Activated CD4-positive, alpha-beta memory T cell treated with anti-CD3 and anti-CD28 coated beads, Interleukin-2, amount 10 ng/mL, durations not matched to agents 7 days and 5 days (primary cell): ENCODE data around the gene ANKRD40CL. TPM values are rescaled to one million over a fixed set of nuclear protein-coding genes. Genes with fewer than 3 reads are reported as not detected.

Source experiments
- CTCF ChIA-PET: fragments of 350-600 bp; sonication (Branson Sonifier 250); formaldehyde crosslinking; loops from one replicate; lab custom pipeline; 2021; ENCODE audit warnings: antibody characterized with exemption, inconsistent platforms; lab: Charles Lee
- POLR2A ChIA-PET: fragments of 350-600 bp; sonication (Branson Sonifier 250); formaldehyde crosslinking; loops from one replicate; lab custom pipeline; 2021; ENCODE audit warnings: antibody characterized with exemption; lab: Charles Lee
- DNase-seq: peaks from one replicate; pipeline ENCODE4 v3.0.0-alpha.2; 2020
- H3K27ac Mint-ChIP-seq: one replicate; pipeline ENCODE4 v1.8.0; 2021; ENCODE audit warnings: mild to moderate bottlenecking, mixed read lengths
- H3K27me3 Mint-ChIP-seq: one replicate; pipeline ENCODE4 v1.8.0; 2021; ENCODE audit warnings: mixed read lengths
- H3K36me3 Mint-ChIP-seq: one replicate; pipeline ENCODE4 v1.8.0; 2021; ENCODE audit warnings: low read depth, mixed read lengths
- H3K4me1 Mint-ChIP-seq: one replicate; pipeline ENCODE4 v1.8.0; 2021; ENCODE audit warnings: mixed read lengths
- H3K4me3 Mint-ChIP-seq: one replicate; pipeline ENCODE4 v1.8.0; 2021; ENCODE audit warnings: mild to moderate bottlenecking, mixed read lengths
- H3K9me3 Mint-ChIP-seq: one replicate; pipeline ENCODE4 v1.8.0; 2021; ENCODE audit warnings: mixed read lengths
- total RNA-seq, 2 experiments: library from RNA; stranded (reverse); gene quantifications; one replicate each; pipeline ENCODE4 v1.2.3, GENCODE V29; 2021

Gene ANKRD40CL
- total RNA-seq, 2 experiments from 2014 or later: not detected

GRCh38 chr17:50719144-50719923 lies 48.0 kb downstream of the ANKRD40CL start, which contains the start of gene LUC7L3:
Gene LUC7L3 (plus strand): TSS chr17:50719603. CDS start chr17:50719733, 130 bp downstream.
- DNase-seq: peak; percentile 95
- Mint-ChIP-seq H3K36me3 (peaks cover 14% of the 10 kb centered on the region), H3K9me3 (no peaks in the 10 kb centered on the region), H3K4me3 (peak within 1 kb of the TSS; percentile 95), H3K4me1 (peaks cover 32% of the 10 kb centered on the region), H3K27me3 (no peaks in the 10 kb centered on the region), H3K27ac (peak within 1 kb of the TSS; percentile 97)
- CTCF ChIA-PET: interaction anchor here (1.5 to 2.2 kb wide), 2 partner anchors 61 to 91 kb away, joined by 3 to 7 read pairs; no protein-coding TSS in a partner anchor
- POLR2A ChIA-PET: interaction anchor here (0.7 to 4.2 kb wide), 14 partner anchors 8 to 435 kb away, joined by 3 to 115 read pairs (median 4); partner anchors contain the start of genes ANKRD40, LRRC59 and TOB1

DNA sequence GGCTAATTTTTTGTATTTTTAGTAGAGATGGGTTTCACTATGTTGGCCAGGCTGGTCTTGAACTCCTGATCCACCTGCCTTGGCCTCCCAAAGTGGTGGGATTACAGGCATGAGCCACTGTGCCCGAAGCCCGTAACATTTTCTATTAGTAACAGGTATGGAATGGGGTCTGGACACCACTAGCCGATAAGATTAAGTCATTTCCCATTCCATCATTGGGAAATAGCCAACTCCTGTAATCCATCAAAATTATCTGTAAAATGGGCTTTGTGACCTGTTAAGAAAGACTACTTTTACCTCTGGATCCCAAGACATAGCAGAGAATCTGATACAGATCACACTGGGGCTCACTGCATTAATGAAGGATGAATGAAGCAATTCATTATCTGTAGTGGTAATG lies 51.8 kb downstream of the ANKRD40CL start:
- CTCF ChIA-PET: no interaction called here
- Mint-ChIP-seq H3K36me3 (no peaks in the 10 kb centered on the region), H3K9me3 (no peaks in the 10 kb centered on the region), H3K27me3 (peaks cover 2% of the 10 kb centered on the region), H3K4me3 (no peak overlapping the region), H3K4me1 (peaks cover 7% of the 10 kb centered on the region), H3K27ac (no peak overlapping the region)
- POLR2A ChIA-PET: interaction anchor here (1.2 kb wide), 1 partner anchor 7 kb away, joined by 4 read pairs; no protein-coding TSS in a partner anchor
- DNase-seq: no peak

DNA sequence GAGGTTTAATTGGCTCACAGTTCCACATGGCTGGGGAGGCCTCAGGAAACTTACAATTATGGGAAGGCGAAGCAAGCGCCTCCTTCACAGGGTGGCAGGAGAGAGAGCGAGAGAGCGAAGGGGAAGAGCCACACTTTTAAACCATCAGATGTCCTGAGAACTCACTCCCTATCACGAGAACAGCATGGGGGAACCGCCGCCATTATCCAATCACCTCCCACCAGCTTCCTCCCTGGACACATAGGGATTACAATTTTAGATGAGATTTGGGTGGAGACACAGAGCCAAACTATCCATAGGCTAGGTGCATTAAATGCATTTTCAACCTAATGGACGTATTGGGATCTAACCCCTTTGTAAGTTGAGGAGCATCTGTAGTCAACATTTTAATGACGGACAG lies 54.7 kb downstream of the ANKRD40CL start:
- H3K27ac Mint-ChIP-seq: no peak overlapping the region
- ChIA-PET POLR2A (interaction anchor here (0.9 kb wide), 1 partner anchor 9 kb away, joined by 4 read pairs; no protein-coding TSS in a partner anchor), CTCF (interaction anchor here (1.5 kb wide), 1 partner anchor 82 kb away, joined by 3 read pairs; no protein-coding TSS in a partner anchor)
- H3K4me3 Mint-ChIP-seq: no peak overlapping the region
- peaks cover 15% of the 10 kb centered on the region for H3K4me1 Mint-ChIP-seq
- no peak for DNase-seq
- no peaks in the 10 kb centered on the region for H3K36me3 Mint-ChIP-seq
- peaks cover 2% of the 10 kb centered on the region for H3K27me3 Mint-ChIP-seq
- H3K9me3 Mint-ChIP-seq: no peaks in the 10 kb centered on the region

Other genes starting within 250 kb of the ANKRD40CL start
- not detected for gene EPN3, start 234.8 kb downstream of the ANKRD40CL start, total RNA-seq
- 10 to 100 TPM; 14.5 to 17.8 TPM for gene SPATA20, start 220.3 kb downstream of the ANKRD40CL start, total RNA-seq
- gene CACNA1G, start 206.8 kb downstream of the ANKRD40CL start, total RNA-seq: not detected
- gene ABCC3, start 132.6 kb downstream of the ANKRD40CL start, total RNA-seq: under 1 TPM in 1 of 2 experiments, not detected in 1; 0.25 TPM
- 10 to 100 TPM; 29.8 to 31.1 TPM for gene ANKRD40, start 59.6 kb downstream of the ANKRD40CL start, total RNA-seq
- 100 to 1,000 TPM; 133 to 139 TPM for gene LUC7L3, start 47.9 kb downstream of the ANKRD40CL start, total RNA-seq
- not detected for gene WFIKKN2, start 68.1 kb upstream of the ANKRD40CL start, total RNA-seq
- gene TOB1, start 98.8 kb upstream of the ANKRD40CL start, total RNA-seq: 100 to 1,000 TPM; 121 to 124 TPM